Adrenal gland (tissue), 5 donors: ENCODE results near the gene ZBTB7B.

Experiments
- POLR2A ChIP-seq, 2 donors: fragments of 450-650 bp; IDR thresholded peaks; one replicate each; pipeline ENCODE4 v1.6.1; 2017; ENCODE audit warnings: antibody characterized with exemption in 2 of 2, mild to moderate bottlenecking in 2 of 2, moderate library complexity in 1 of 2
- TF ChIP-seq, protein P1 (sequence below), 6 experiments: fragments of 450-650 bp in 4 of 6; fragments of 200-600 bp in 2 of 6; sonication (generic) in 1 of 6; IDR thresholded peaks; 1 replicate in 5 of 6; 2 replicates in 1 of 6; pipeline versions ENCODE4 v1.5.1 to v1.8.0; 2016 to 2021; ENCODE audit warnings: antibody characterized with exemption in 6 of 6, mild to moderate bottlenecking in 2 of 6, moderate library complexity in 1 of 6
- donor health status: DM: no; HTN: no; CAD: no.

GRCh38 chr1:154994591-154994990, 8.0 kb upstream of the ZBTB7B start:
- TF ChIP-seq, protein P1, sequence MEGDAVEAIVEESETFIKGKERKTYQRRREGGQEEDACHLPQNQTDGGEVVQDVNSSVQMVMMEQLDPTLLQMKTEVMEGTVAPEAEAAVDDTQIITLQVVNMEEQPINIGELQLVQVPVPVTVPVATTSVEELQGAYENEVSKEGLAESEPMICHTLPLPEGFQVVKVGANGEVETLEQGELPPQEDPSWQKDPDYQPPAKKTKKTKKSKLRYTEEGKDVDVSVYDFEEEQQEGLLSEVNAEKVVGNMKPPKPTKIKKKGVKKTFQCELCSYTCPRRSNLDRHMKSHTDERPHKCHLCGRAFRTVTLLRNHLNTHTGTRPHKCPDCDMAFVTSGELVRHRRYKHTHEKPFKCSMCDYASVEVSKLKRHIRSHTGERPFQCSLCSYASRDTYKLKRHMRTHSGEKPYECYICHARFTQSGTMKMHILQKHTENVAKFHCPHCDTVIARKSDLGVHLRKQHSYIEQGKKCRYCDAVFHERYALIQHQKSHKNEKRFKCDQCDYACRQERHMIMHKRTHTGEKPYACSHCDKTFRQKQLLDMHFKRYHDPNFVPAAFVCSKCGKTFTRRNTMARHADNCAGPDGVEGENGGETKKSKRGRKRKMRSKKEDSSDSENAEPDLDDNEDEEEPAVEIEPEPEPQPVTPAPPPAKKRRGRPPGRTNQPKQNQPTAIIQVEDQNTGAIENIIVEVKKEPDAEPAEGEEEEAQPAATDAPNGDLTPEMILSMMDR (IDR thresholded peaks at IDR 0.05) = no peak
- no peak for TF ChIP-seq POLR2A (IDR thresholded peaks at IDR 0.05)
